ENCODE measurements around the gene ACKR2.

ACKR2 gene, protein sequence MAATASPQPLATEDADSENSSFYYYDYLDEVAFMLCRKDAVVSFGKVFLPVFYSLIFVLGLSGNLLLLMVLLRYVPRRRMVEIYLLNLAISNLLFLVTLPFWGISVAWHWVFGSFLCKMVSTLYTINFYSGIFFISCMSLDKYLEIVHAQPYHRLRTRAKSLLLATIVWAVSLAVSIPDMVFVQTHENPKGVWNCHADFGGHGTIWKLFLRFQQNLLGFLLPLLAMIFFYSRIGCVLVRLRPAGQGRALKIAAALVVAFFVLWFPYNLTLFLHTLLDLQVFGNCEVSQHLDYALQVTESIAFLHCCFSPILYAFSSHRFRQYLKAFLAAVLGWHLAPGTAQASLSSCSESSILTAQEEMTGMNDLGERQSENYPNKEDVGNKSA

DNA sequence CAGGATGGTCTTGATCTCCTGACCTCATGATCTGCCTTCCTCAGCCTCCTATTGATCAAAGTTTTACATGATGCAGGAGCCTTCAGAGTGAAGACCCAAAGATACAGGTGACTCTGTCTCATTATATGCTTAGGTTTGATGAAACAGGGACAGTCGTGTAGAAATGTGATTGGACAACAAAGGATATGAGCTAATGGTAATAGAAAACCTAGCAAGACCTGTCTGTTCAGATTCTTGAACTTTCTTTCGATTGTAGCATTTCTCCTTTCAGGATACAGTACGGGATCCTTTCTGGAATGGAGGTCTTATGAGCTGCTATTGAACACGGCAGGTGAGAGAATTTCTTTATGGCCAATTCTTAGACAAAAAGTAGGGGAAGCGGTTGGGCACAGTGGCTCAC is at the start of gene ACKR2:
Gene ACKR2 (plus strand): TSS at position 244 of the 400 bp plus-strand sequence. CDS start 55,058 bp downstream, outside the sequence.
- TF ChIP-seq, protein P1, sequence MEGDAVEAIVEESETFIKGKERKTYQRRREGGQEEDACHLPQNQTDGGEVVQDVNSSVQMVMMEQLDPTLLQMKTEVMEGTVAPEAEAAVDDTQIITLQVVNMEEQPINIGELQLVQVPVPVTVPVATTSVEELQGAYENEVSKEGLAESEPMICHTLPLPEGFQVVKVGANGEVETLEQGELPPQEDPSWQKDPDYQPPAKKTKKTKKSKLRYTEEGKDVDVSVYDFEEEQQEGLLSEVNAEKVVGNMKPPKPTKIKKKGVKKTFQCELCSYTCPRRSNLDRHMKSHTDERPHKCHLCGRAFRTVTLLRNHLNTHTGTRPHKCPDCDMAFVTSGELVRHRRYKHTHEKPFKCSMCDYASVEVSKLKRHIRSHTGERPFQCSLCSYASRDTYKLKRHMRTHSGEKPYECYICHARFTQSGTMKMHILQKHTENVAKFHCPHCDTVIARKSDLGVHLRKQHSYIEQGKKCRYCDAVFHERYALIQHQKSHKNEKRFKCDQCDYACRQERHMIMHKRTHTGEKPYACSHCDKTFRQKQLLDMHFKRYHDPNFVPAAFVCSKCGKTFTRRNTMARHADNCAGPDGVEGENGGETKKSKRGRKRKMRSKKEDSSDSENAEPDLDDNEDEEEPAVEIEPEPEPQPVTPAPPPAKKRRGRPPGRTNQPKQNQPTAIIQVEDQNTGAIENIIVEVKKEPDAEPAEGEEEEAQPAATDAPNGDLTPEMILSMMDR (IDR thresholded peaks at IDR 0.05), result no peak

DNA sequence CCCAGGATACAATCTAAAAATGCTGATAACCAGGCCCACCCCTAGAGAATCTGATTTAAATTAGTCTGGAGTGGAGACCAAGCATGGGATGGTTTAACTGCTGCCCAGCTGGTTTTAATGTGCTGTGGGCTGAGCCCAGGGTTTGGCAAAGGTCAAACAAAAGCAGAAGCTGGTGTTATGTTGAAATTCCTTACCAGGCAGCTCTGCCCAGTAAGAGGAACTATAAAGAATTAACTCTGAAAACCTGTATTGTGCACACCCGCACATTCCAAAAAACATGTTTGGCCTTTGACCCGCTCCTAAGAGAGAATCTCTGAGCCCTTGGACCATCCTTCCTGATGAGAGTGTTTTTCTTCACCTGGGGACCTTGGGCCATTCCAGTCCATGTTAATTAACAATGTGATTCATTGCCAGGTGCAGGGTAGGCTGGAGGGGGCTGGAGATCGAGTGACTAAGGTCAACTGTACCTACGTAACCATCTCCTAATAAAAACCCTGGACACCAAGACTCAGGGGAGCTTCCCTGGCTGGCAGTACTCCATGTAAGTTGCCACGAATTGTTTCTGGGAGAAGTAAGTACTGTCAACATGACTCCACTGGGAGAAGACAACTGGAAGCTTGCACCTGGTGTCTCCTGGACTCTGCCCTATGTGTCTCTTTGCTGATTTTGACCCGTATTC is 47.1 kb upstream of the ACKR2 start:
- TF ChIP-seq, protein P1 (IDR thresholded peaks at IDR 0.05), result no peak

DNA sequence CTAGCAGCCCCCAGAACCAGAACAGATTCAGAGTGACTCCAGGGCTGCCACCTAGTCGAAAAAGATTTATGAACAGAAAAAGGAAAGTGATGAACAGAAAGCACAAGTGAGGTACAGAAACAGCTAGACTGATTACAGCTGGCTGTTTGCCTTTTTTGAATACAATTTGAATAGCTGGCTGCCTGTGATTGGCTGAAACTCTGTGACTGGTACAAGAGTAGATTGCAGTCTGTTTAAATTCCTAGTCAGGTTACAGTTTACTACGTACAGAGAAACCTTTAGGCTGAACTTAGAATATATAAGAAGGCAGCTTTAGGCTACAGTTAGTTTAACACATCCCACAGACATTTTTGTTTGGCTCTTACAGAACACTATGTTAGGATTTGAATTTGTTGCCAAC is 46.2 kb upstream of the ACKR2 start:
- TF ChIP-seq, protein P1 (IDR thresholded peaks at IDR 0.05), result no peak

DNA sequence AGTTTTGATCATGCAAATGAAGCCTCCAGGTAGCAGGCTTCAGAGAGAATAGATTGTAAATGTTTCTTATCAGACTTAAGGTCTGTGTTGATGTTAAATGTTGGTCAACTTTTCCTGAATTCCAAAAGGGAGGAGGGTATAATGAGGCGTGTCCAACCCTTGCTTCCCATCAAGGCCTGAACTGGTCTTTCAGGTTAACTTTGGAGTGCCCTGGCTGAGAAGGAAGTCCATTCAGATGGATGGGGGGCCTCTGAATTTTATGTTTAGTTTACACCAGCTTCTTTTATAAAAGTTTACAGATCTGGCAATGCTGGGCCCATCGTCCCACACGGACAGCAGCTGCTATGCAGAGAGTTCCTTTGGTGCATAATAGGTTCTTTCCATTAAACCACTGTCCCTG is 45.1 kb upstream of the ACKR2 start:
- TF ChIP-seq, protein P1 (IDR thresholded peaks at IDR 0.05), result no peak

DNA sequence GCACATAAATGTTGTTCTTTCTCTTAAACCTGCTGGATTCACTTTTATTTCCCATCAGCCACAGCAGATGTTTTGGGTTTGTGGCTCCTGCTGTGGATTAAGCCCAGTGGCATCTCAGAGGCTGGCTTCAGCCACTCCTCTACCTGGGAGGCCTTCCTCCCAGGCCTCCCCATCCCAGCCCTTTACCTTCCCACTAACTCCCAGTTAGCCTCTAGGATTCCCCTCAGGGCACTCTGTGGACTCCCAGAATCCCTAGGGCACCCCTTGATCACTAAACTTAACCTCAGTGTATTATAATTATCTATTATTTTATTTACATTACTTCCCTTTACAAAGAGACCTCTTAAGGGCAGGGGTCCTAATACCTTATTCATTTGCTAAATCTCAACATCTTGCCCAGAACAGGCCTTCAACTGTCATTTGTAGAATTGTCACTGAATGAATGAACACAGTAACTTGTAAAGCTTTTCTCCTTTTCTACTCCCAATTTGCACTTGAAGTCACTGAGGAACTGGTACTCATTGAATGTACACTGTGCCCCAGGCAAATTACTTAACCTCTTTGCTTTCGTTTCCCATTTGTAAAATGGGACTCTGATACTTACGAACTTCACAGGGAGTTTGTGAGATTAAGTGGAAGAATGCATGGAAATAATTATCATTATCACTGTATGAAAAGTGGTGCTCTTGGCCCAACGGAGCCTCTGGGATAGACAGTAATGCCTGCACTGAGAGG is 44.5 kb upstream of the ACKR2 start:
- TF ChIP-seq, protein P1 (IDR thresholded peaks at IDR 0.05), result no peak

DNA sequence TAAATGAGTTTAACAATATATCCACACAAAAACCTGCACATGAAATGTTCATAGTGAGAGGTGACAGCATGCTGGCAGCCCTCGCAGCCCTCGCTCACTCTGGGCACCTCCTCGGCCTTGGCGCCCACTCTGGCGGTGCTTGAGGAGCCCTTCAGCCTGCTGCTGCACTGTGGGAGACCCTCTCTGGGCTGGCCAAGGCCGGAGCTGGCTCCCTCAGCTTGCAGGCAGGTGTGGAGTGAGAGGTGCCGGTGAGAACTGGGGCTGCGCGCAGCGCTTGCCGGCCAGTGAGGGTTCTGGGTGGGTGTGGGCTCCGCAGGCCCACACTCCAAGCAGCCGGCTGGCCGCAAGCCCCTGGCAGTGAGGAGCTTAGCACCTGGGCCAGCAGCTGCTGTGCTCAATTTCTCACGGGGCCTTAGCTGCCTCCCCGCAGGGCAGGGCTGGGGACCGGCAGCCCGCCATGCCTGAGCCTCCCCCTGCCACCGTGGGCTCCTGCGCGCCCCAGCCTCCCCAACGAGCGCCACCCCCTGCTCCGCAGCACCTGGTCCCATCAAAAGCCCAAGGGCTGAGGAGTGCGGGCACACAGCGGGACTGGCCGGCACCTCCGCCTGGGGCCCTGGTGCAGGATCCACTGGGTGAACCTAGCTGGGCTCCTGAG is 39.6 kb upstream of the ACKR2 start:
- TF ChIP-seq, protein P1 (IDR thresholded peaks at IDR 0.05), result no peak

DNA sequence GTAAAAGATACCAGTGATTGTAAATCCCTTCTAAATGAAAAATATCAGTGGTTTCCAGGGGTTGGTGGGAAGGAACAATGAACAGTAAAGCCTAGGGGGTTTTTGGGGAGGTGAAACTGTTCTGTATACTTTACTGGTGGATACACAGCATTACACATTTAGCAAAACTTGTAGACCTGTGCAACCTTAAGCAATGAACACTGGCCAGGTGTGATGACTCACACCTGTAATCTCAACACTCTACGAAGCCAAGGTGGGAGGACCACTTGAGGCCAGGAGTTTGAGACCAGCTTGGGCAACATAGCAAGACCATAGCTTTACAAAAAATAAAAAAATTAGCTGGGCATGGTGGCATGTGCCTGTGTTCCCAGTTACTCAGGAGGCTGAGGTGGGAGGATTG is 38.0 kb upstream of the ACKR2 start:
- TF ChIP-seq, protein P1 (IDR thresholded peaks at IDR 0.05), result no peak

Measured in LNCAP (cell line).